ENCODE measurements around the gene CPD.

GRCh38 chr17:30349252-30349651 is 29.5 kb upstream of the CPD start:
- TF ChIP-seq CTCF (IDR thresholded peaks at IDR 0.05), result no peak
- TF ChIP-seq POLR2A (IDR thresholded peaks at IDR 0.05), result no peak
- TF ChIP-seq EP300 (IDR thresholded peaks at IDR 0.05), result no peak

Measured in tibial nerve (tissue), 4 donors.